ENCODE results near the gene GARNL3.

Gene GARNL3

DNA sequence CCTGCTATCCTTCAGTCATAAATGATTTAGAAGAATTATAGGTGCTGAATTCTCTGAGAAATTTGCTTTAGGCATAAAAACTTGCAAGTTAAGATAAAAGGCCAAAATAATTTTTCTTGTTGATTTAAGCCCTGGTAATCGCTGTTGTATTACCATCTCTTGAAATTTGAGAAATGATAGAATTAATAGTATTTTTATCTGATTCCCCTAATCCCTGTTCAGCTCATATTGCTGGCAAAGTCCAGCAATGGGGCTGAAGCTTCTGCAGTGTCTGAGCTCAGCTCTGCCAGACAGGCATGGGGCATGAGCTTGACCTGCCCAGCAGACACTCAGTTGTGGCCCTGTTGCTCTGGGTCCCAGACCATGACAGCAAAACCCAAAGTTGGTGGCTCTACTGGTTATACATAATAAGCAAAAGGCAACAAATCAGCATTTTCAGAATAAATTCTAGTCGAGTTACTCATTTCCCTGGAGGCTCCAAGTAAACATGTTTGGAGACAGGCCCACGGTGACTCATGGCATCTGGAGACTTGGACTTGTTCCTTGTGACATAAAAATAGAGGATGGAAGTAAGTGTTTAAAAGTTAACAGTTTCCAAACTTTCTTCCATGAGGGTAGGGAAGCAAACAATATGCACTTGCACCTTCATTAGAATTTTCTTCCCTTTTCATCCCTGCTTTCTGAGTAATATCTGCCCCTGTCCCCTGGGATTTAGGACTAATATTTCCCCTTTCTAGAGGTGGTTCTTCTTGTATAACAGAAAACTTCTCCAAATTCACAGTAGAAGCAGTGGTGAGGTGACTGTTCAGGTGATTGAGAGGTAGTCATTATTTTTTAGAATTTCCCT is 72.2 kb downstream of the GARNL3 start:
- peak; percentile 44 for DNase-seq (ENCODE audit: low read depth, low spot score)
- peak overlapping the region; percentile 4 for H3K27ac ChIP-seq

DNA sequence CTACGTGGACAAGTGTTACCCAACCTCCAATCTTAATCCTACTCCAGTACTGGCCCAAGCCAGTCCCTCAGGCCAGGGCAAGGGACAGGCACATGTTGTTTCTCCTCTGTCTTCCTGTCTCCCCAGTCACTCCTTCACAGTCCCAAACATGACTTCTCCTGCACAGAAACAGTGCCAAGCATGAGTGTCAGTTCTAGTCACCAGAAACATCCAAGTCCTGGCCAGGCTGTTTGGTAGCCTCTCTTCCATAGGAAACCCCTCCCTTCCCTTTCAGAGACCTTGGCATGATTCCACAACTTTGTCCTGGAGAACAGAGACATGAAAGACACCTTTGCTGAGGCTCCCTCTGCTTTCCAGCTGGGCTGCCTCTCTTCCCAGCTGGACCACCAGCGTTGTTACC is 76.1 kb downstream of the GARNL3 start:
- H3K27ac ChIP-seq, result no peak overlapping the region
- no peak for DNase-seq (ENCODE audit: low read depth, low spot score)

DNA sequence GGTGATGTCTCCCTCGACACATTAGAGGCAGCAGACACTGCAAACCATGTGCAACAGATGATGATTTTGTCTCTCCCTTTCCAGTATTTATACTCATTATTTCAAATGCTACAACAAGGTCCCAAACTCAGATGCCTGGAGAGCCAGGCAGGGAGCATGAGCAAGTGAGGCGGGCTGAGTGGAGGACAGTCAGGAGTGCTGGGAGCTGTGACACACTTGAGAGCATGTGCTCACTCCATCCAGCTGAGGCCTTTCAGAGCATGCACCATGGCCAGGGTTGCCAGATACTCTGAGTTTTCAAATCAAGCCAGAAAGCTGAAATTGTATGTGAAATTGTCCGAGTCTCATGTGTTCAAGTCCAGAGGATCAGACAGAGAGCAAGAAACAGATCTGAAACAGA is 76.6 kb downstream of the GARNL3 start:
- no peak for DNase-seq (ENCODE audit: low read depth, low spot score)
- H3K27ac ChIP-seq, result no peak overlapping the region

DNA sequence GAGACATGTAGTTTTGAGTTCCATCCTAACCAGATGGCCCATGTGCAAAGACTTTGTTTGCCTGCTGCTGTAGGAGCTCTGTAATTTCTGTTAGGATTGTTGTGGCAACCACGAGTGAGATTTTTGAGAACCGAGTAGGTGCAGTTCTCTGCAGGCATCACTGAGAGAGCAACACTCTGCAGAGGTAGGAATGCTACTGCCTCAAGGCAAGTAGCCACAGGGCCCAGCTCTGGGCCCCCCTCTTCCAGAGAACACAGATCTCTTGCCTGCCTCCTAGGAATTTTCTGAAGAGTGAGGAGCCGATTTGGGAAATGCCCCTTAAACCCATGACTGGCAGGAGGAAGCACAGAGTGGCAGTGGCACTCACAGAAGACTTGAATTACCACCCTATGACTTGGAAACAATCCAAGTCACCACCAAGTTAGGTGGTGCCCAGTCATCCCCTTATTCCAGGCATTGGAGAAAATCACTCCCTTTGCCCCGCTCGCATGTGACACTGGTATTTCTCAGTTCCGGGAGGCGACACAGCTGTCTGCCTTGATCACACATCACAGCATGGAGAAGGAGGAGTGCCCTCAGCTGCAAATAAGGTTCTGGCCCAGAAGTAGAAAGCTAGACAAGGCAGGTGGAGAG is 79.9 kb downstream of the GARNL3 start:
- DNase-seq (ENCODE audit: low read depth, low spot score), result no peak
- no peak overlapping the region for H3K27ac ChIP-seq

DNA sequence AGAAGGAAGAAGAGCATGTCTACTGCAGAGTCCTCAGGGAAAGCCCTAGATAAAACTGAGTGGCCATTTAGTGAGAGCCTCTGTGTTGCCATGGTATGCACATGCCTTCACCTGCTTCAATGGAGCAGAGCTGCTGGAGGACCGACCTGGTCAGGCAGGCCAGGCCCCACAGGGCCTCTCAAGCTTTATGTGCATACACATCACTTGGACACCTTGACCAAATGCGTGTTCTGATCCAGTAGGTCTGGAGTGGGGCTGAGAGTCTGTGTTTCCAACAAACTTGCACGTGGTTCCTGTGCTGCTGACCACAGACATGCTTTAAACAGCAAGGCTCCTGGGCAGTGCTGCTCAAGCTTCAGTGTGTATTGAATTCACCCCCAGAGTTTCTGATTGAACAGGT is 81.0 kb downstream of the GARNL3 start:
- H3K27ac ChIP-seq, result no peak overlapping the region
- DNase-seq (ENCODE audit: low read depth, low spot score), result no peak

DNA sequence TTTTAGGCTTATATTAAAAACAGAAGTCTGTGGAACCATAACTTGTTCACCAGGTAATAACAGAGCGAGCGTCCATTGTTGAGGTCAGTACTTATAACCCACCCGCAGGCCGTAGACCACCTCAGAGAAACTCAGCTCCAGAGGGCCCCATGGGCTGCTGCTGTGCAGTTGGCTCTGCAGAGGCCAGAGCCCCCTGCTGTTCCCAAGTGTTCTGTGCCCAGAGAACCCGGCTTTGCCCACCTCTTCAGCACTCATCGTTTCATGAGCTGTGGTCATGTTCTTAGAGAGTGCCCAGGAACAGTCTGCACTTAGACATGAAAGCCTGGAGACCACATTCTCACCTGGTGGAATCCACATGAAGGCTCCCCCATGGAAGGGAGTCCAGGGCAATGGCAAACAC is 82.0 kb downstream of the GARNL3 start:
- no peak for DNase-seq (ENCODE audit: low read depth, low spot score)
- no peak overlapping the region for H3K27ac ChIP-seq

DNA sequence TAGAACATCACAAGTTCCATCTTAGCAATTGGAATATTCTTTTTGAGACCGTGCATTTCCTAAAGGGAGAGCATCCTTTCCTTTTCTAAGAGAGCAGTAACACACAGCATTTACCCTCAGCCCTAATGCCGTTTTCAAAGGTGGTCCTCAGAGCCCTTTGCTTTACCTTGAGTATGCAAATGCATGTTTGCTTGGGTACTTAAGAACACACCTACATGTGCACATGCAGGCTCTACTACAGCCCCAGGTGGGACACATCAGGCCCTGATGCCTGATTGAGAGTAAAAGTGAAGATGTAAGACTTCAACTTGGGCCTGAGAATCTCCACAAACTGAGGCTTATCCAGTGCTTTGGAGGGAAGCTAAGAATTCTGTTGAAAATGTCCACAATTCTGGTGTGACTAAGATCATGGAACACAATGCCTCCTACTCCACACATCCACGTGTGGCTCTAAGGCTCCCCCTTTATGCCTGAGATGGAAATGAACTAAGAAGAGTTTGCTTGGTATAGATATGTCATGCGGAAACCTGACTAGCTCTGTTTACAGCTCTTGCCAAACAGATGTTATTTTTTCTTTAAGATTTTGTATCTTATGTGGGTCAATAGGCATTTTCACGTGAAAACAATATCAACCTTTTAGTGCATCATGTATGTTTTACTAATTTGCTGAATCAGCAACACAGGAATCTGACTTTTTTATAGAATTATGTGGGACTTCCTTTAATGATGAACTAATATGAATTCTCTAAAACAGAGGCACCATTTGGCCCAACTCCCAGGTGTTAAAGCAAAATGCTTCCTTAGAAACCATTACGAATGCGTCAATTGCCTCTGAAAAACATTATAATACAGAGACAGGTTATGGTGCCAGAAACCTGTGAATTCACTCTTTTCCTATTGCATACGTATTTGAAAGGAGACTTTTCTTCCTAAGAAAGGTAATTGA is 83.5 kb downstream of the GARNL3 start:
- peak; percentile 14 for DNase-seq (ENCODE audit: low read depth, low spot score)
- no peak overlapping the region for H3K27ac ChIP-seq

DNA sequence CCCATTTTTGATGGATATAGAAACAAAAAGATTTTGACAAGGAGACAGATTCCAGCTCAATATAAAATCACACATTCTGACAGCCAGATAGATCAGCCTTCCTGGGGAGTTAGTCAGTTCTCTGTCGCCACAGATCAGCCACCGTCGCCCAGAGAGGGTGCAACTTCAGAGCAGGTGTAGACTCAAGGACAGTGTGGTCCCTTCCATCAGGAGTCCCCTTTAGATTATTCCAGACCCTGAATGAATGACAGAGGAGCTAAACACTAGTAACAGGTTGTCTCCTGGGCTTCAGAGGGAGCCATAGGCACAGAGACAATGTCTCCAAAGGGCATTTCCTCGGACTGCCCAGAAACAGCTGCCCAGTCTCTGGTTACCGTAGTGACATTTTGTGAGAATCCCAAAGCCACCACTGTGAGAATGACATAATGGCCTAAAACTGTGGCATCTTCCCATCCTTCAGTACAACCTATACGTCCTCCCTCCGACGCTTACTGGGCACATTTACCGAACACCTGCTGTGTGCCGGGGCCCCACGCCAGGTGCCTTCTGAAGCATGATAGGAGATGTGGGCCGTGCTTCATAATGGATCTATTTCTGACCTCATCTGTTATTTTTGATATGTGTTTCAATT is 85.0 kb downstream of the GARNL3 start:
- H3K27ac ChIP-seq, result no peak overlapping the region
- no peak for DNase-seq (ENCODE audit: low read depth, low spot score)

DNA sequence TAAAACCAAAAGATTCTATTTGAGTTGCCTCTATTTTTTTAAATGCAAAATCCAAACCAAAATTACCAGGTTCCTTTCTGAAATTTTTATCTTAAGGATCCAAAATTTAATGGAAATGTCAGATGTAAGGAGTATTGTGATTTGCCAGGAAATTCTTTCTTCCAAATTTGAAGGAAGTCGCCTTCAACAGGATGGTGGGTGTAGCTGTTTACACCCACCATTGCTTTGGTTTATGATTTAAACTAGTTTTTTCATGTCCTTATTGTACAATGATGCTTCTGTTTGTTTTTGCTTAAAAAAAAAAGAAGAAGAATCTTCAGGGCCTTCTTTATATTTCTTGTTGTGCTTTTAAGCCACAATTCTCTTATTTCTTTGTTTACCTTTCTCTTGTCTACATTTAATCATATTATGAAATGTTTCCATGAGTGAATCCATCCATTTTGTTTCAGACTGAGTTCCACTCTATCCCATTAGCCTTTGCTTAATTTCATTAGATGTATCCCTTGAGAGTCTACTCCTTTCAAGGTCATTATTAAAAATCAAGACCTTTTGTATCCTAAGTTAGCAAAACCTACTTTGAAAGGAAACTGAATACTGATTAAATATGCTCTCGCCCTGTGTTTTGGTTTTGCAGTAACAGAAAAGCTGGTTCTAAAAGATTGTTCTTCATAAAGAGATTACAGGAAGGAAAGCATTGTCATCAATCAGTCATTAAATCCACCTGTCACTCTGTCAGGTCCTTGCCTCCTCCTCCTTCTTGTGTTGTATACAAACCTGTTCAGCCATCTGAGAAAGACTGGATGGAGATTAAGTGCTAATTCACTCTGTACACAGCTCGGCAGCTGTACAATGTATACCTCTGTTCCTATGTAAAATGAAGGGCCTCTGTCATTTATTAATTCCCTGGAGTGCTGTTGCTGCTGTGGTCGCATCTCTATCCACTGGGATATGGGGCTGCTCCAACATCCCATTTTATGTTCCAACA is 86.9 kb downstream of the GARNL3 start:
- no peak for DNase-seq (ENCODE audit: low read depth, low spot score)
- no peak overlapping the region for H3K27ac ChIP-seq

DNA sequence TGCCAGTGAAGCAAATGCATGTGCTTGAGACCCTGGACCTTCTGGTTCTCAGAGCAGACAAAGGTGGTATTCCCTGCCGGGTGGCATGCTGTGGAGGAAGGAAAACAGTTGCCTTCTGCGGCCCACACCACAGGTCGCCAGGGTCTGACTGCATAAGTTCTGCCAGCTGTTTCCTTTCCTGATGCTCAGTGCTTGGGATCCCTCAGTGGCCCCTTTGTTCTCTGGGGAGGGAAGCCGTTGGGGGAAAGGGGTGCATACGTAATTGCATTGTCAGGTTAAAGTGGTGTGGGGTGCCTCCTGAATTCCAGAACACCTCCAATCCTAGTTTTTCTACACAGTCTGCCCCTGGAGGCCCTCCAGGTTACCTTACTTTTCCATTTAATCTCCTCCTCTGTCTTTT is 89.3 kb downstream of the GARNL3 start:
- DNase-seq (ENCODE audit: low read depth, low spot score), result no peak

DNA sequence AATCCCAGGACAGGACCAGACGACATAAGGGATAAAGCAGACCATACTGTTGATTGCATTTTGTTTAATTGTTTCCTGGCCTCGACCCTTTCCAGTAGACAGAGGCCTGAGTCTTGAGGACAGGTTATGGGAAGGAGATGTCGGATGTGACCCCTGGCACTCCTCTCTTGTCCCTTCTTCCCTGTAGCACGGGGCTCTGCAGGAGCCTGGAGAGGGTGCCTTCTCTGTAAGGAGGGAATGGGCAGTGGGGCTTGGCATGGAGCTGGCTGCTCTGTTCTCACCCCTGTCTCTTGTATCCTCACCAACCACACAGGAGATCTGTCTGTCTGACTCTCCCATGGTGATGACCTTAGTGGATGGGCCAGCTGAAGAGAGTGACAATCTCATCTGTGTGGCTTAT is 92.3 kb downstream of the GARNL3 start:
- DNase-seq (ENCODE audit: low read depth, low spot score), result no peak

More for the DNA sequence above, 89.3 kb downstream of the GARNL3 start:
- no peak overlapping the region for H3K27ac ChIP-seq

DNA sequence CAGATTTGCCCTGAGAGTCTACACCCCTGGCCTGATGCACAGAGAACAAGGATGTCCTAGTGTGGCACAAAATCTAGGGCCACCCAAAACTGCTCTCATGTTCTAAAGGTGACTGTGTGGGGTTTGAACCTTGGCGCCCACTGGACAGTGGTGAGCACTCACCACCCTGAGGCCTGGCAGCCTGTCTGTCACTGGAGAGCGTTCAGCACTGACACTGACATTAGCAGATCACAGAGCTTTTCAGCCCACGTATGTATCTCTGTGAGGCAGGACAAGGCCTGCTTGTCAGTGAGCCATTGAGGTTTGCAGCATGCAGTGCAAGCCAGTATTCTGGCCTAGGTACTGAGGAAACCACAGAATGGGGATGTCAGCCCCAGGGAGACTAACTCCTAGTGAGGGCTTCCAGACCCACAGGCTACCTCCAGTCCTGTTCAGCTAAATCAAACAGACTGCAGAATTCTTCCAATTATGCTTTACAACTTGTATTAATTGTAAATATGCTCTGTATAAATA is 93.5 kb downstream of the GARNL3 start:
- H3K27ac ChIP-seq, result no peak overlapping the region

More for the DNA sequence above, 92.3 kb downstream of the GARNL3 start:
- no peak overlapping the region for H3K27ac ChIP-seq

DNA sequence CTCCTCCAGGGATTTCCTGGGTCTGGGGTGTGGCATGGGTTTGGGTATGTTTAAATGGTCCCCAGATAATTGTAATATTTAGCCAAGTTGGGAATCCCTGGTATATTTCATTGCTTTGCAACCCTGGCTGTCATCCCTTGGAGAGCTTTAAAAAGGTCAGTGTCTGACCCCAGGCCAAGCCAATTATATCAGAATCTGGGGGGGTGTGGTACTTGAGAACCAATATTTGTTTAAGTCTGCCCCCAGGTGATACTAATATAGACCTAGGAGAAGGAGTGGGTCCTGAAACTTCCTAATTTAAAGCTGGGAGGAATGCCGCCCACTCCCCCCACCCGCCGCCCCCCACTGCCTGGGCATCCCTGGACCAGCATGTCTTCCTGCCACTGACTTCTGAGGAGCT is 94.2 kb downstream of the GARNL3 start:
- DNase-seq (ENCODE audit: low read depth, low spot score), result no peak
- no peak overlapping the region for H3K27ac ChIP-seq

More for the DNA sequence above, 93.5 kb downstream of the GARNL3 start:
- no peak for DNase-seq (ENCODE audit: low read depth, low spot score)

DNA sequence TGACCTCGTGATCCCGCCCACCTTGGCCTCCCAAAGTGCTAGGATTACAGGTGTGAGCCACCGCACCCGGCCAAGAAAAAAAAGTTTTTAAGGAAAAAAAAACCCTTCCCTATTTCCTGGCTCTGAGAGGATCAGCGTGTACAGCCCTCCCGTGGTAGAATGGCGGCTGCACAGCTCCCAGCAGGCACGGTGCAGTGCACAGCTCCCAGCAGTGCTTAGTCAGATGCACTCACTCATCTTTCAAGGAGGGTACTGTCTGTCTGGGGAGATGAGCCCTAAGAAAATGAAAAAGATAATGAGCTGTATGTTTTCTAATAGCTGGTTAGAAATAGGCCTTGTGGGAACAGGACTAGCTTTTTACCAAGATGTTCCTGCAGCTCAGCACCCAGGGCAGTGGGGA is 95.7 kb downstream of the GARNL3 start:
- H3K27ac ChIP-seq, result peak overlapping the region; percentile 76
- DNase-seq (ENCODE audit: low read depth, low spot score), result no peak

DNA sequence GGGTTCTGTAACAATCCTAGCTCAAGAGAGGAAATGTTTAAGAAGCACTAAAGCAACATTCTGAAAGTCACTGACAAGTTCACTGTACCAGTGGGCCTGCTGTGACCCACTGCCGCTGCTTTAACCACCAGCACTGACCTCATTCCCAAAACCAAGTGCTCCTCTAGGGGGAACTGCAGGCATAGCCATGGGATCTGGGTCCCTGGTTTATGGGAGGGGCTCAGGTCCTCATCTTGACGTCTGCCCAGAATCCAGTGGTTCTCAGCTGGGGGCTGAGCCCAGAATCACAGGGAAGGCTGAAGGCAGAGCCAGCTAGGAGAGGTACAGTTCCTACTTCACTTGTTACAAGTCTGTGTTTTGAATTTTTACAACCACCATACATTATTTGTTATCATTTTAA is 96.3 kb downstream of the GARNL3 start:
- no peak for DNase-seq (ENCODE audit: low read depth, low spot score)
- H3K27ac ChIP-seq, result peak overlapping the region; percentile 76

DNA sequence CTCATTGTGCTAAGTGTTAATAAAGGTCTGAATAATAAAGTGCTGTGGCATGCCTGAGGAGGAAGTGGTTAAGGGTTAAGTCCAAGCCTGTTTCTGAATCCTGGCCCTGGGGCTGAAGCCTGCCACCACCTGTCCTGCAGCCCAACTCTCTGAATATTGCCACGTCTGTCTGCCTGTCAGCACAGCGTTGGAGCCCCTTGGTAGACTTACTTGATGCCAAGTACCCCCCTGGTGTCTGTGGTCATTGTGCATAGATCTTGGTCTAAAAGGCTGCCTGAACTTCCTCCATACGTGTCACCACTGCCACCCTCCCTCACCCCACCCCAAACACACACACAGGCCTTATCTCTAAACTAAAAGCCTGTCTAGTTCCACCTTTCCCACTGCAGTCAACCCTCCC is 97.0 kb downstream of the GARNL3 start:
- peak; percentile 49 for DNase-seq (ENCODE audit: low read depth, low spot score)
- peak overlapping the region; percentile 76 for H3K27ac ChIP-seq

DNA sequence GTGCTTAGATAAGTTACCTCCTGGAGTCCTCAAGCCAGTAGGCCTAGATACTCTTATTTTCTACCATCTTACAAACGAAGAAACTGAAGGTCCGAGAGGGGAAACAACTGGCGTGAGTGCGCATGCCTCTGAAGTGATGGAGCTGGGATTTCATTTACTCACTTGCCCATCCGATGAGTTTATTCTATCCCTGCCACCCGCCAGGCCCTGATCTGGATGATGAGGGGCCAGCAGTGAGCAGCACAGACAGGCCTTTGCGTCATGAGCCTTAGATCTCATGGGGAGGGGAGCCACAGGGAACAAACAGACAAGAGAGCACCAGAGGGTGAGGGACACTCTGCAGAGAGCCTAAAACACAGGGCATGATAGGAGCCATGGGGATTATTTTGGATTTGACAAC is 98.3 kb downstream of the GARNL3 start:
- DNase-seq (ENCODE audit: low read depth, low spot score), result no peak
- no peak overlapping the region for H3K27ac ChIP-seq

DNA sequence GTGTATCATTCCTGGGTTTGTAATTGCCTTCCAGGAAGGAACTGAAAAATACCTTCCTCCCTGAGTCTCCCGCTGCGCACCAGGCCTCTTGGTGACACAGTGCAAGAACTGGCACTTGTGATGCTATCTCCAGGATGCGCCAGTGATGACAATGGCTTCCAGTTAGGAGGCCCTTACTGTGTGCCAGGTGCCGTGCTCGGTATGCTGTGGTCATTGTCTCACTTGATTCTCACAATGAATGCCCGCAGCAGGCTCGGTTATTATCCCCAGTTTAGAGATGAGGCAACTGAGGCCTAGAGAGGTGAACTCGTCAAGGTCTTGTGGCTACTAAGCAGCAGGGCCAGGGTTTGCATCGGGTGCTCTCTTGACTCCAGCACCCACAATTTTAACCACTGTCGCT is 100.9 kb downstream of the GARNL3 start:
- DNase-seq (ENCODE audit: low read depth, low spot score), result no peak
- H3K27ac ChIP-seq, result no peak overlapping the region

DNA sequence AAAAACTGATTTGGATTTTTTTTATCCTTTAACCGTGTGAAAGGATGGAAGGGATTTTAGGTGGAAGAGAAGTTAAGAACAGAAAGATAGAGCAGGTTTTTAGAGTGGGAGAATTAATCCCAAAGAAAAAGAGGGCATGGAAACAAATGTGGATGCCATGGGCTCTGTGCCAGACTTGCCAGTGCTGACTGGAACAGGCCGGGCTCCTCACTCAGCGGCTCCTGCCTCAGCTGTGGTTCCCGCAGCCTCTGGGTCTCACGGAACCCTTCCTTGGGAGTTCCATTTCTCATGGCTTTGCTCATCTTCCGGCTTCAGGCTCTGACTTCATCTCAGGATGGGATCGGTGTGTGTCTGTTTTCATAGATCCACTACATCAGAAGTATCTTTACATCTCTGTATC is 102.0 kb downstream of the GARNL3 start:
- DNase-seq (ENCODE audit: low read depth, low spot score), result no peak
- H3K27ac ChIP-seq, result no peak overlapping the region
